ENCODE data around the gene NFX1.

DNA sequence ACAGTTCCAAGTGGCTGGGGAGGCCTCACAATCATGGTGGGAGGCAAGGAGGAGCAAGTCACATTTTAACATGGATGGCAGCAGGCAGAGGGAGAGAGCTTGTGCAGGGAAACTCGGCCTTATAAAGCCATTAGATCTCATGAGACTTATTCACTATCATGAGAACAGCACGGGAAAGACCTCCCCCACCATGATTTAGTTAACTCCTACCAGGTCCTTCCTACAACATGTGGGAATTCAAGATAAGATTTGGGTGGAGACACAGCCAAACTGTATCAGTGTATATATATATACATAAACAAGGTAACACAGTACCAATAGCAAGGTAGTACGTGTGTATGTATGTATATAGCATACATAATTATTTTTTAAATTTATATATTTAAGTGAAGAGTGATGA lies 50.9 kb downstream of the NFX1 start:
- TF ChIP-seq NFXL1 (IDR thresholded peaks at IDR 0.05; ENCODE audit: borderline replicate concordance) (no peak), HCFC1 (IDR thresholded peaks at IDR 0.05; ENCODE audit: low read length) (no peak), NBN (IDR thresholded peaks at IDR 0.05) (no peak), POLR2A (IDR thresholded peaks at IDR 0.05; ENCODE audit: low read depth, low read length) (no peak), NRF1 (conservative IDR thresholded peaks at IDR 0.05; ENCODE audit: low read depth, low read length) (no peak), EED (IDR thresholded peaks at IDR 0.05; ENCODE audit: low read depth) (no peak), RELA (IDR thresholded peaks at IDR 0.05; ENCODE audit: borderline replicate concordance, partially characterized antibody) (no peak)
- TF ChIP-seq, protein P1, sequence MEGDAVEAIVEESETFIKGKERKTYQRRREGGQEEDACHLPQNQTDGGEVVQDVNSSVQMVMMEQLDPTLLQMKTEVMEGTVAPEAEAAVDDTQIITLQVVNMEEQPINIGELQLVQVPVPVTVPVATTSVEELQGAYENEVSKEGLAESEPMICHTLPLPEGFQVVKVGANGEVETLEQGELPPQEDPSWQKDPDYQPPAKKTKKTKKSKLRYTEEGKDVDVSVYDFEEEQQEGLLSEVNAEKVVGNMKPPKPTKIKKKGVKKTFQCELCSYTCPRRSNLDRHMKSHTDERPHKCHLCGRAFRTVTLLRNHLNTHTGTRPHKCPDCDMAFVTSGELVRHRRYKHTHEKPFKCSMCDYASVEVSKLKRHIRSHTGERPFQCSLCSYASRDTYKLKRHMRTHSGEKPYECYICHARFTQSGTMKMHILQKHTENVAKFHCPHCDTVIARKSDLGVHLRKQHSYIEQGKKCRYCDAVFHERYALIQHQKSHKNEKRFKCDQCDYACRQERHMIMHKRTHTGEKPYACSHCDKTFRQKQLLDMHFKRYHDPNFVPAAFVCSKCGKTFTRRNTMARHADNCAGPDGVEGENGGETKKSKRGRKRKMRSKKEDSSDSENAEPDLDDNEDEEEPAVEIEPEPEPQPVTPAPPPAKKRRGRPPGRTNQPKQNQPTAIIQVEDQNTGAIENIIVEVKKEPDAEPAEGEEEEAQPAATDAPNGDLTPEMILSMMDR (IDR thresholded peaks at IDR 0.05 in 2 of 3, conservative IDR thresholded peaks at IDR 0.05 in 1 of 3; ENCODE audit: control insufficient read depth in 2 of 3, extremely low read depth in 1 of 3, insufficient read depth in 1 of 3, low read depth in 3 of 3, low read length in 3 of 3), result no peak
- TF ChIP-seq, protein P2, sequence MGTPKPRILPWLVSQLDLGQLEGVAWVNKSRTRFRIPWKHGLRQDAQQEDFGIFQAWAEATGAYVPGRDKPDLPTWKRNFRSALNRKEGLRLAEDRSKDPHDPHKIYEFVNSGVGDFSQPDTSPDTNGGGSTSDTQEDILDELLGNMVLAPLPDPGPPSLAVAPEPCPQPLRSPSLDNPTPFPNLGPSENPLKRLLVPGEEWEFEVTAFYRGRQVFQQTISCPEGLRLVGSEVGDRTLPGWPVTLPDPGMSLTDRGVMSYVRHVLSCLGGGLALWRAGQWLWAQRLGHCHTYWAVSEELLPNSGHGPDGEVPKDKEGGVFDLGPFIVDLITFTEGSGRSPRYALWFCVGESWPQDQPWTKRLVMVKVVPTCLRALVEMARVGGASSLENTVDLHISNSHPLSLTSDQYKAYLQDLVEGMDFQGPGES (IDR thresholded peaks at IDR 0.05), result no peak
- TF ChIP-seq, protein P3, sequence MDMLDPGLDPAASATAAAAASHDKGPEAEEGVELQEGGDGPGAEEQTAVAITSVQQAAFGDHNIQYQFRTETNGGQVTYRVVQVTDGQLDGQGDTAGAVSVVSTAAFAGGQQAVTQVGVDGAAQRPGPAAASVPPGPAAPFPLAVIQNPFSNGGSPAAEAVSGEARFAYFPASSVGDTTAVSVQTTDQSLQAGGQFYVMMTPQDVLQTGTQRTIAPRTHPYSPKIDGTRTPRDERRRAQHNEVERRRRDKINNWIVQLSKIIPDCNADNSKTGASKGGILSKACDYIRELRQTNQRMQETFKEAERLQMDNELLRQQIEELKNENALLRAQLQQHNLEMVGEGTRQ (IDR thresholded peaks at IDR 0.05; ENCODE audit: borderline replicate concordance, low read depth, low read length), result no peak

Measured in GM12878 (cell line).